ELR (cell line): Measurements from ENCODE around the gene EPN1.

ENCODE experiments used
- DNase-seq: peaks from one replicate; pipeline ENCODE4 v3.0.0-alpha.2; 2015; ENCODE audit warnings: low read depth

Gene EPN1

GRCh38 chr19:55646889-55647731 is 27.9 kb upstream of the EPN1 start:
- peak; percentile 19 for DNase-seq

GRCh38 chr19:55647732-55648584 is 27.1 kb upstream of the EPN1 start, which contains the start of gene CCDC106:
TSS of gene CCDC106 (plus strand) at chr19:55648212. CDS start at chr19:55649047, 835 bp downstream.
- peak; percentile 71 for DNase-seq

DNA sequence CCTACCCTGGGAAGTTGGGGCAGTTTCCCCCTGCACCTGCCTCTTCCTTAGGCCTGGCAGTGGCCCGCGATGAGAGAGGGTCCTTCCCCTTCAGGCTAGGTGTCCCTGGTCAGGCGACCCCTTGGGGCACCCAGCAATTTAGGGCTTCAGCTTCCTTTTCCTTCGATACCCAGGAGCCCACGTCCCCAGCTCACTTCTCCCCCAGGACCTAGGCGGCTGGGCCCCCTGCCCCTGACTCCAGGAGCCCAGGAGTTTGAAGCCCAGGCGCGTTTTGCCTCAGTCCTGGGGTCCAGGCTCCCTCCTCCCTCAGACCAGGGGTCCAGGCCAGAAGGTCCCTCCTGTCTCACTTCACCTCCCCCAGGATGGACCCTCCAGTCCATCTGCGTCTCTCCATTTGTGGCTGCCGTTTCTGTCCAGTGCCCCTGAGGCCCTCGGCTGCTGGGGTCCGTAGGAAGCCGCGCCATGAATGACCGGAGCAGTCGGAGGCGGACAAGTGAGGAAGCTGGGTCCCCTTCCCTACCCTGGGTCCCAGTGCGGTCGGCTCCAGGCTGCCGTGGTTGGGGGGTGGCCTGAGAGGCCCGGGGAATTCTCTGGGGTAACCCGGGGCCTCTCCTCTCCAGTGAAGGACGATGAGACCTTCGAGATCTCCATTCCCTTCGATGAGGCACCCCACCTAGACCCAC is 26.3 kb upstream of the EPN1 start:
- DNase-seq = no peak

DNA sequence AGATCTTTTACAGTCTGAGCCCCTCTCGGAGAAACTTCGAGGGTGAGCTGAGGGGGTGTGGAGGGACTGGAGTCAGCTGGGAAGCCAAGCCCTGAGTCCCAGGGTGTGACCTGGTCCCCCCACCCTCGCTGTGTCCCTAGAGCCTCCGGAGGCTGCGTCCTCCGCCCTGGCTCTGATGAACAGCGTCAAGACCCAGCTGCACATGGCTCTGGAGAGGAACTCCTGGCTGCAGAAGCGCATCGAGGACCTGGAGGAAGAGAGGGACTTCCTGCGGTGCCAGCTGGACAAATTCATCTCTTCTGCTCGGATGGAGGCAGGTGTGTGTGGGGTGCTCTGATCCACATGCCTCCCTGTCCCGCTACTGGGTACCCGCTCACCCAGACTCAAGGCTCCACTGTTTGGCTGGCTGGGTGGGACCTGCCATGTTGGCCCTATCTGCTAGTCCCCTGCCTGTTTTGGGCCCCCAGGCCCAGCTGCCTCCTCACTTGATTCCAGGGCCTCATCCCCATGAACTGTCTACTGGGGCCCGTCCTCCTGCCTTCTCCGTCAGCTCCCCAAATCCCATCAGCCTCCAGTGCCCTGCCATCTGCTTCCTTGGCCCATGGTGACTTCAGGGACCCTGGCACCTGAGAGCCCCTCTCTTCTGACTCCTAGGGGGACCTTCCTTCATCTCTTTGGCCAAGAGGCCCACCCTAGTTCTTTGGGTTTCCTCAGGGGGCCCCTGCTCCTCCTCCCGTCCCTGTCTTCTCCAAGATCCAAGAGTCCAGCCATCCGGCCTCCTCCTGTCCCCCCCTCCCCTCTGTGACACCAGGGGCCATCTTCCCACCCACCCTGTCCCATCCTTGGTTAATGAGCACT is 25.5 kb upstream of the EPN1 start:
- no peak for DNase-seq

DNA sequence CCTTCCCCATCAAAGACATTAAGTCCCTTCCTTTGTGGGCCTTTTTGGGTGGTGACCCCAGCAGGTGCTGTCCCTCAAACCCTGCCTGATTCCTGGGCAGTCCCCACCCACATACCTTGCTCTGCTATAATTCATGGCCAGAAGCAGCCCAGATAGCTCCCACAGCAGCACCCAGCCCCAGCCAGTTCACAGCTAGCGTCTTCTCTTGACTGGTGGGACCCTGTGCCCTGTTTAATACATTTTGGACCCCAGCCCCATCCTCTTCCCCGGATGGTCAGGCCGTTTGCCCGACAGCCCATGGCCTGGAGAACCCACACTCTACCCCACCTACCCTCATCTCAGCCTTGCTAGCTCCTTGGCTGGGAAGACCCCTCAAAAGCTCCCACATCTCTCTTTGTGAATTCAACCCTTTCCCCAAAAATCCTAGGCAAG is 24.9 kb upstream of the EPN1 start:
- DNase-seq = no peak

DNA sequence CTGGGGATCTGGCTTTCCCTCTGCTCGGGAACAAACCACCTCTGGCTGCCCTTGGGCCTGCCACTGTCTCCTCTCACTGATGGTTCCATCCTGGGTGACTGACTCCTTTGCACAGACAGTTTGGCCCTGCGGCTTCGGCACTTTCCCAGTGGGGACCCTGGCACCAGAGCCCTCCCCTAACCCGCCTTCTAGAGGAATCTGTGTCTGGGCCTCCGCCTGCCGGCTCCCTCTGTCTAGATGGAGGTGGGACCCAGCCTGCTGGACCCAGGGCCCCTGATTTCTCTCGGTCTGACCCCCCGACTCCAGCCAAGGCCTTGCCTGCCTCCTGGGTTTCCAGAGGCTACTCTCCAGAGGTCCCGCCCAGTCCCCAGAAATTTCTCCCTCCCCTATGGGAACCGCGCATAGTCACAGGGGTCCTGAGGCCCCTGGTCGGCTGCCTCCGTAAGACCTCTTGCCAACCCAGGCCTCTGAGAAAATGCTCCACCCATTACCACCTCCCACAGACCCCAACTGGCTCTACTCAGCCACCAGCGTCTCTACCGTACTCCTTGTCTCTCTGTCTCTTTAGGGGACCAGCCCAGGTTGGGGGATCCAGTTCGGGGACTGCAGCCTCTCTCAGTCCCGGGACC is 24.3 kb upstream of the EPN1 start:
- DNase-seq = no peak

- DNase-seq = no peak
These were observed 23.8 kb upstream of the EPN1 start for GRCh38 chr19:55651236-55651635.

GRCh38 chr19:55652311-55653128 is 22.5 kb upstream of the EPN1 start:
- DNase-seq = no peak

DNA sequence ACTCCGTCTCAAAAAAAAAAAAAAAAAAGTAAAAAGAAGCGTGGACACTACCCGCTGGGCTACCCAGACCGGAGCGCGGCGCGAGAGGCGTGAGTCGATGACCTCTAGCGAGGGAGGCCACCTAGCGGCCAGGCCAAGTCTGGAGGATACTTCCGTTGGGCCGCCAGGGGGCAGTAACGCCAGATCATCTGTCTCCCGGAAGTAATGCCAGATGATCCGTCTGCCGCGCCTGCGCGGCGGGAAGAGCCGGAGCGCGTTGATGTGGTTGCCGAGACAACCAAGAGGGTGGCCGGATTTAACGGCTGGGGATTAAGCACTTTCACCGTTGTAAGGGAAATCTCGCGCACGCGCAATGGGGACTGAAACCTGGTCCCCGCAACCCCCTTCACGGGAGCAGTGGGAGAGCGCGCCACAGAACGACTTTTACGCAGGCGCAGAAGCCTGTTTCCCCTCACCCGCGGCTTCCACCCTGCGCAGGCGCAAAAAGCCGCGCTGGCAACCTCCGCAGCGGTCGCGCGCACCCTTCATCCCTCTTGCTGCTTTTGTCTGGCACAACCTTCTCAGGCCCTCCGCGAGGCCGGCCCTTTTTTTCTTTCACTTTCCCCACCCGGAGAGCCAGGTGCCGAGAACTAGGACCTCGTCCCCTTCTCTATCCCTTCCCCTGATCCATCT is 21.2 kb upstream of the EPN1 start:
- peak; percentile 97 for DNase-seq

DNA sequence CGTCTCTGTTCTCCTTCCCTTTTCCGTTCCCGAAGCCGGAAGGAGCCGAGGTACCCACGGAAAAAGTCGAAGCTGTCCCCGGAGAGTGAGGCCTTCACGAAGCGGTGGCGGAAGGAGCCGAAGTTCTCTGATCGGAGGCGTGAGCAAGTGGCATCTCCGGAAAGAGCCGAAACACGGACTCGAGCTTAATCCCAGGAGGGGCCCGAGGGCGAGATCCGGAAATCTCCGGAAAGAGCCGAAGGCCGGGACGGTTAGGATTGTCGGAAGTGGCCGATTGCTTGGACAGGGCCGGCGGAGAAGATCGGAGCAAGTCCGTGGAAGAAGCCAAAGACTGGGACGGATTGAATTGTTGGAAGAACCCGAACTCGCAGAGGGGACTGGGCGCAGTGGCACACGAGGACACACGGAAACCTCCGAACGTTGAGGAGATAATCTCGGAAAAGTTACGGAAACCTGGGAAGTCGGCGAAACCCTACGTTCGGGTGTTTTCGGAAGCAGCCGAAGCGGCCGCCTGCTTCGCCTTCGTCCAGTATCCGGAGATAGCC is 20.6 kb upstream of the EPN1 start:
- peak; percentile 99 for DNase-seq

- DNase-seq = peak; percentile 90
These were observed 20.0 kb upstream of the EPN1 start, which contains the start of gene U2AF2 for GRCh38 chr19:55654868-55655647. TSS of gene U2AF2 (plus strand) at chr19:55655035. CDS start at chr19:55655105, 70 bp downstream.

- no peak for DNase-seq
These were observed 19.4 kb upstream of the EPN1 start for GRCh38 chr19:55655648-55656040.

- DNase-seq = no peak
These were observed 18.5 kb upstream of the EPN1 start for GRCh38 chr19:55656552-55656951.

DNA sequence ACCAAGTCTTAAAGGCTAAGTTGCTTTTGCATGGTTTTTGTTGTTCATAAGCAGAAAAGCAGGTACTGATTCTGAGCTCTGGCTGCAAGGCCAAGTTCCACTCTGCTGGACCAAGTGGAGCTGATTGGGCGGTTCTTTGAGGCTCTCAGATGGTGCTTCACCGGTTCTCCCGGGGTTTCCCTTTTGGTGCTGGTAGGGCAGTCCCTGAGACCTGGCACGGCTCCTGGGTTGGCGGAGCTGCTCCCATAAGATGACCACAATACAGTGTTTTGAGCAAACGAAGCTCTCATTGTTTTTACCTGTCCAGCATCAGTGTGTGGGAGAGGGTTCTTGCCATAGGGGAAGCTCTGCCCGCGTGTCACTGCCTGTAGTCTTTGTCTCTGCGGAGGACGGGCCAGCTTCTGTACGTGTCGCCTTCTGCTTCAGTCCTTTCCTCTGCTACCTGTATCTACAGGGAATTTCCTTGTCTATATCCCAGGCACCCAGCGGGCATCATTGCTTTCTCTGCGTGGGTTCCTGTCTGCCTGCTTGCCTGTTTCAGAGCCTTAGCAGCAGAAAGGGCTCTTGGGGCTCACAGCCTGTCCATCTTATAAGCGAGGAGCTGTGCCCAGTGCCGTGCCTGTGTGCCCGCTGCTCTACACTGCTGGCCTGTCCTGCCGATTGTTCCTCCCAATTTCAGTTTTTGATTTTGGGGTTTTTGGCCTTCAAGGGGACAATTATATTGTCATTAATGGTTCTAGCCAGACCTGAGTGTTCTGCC is 17.9 kb upstream of the EPN1 start:
- no peak for DNase-seq

DNA sequence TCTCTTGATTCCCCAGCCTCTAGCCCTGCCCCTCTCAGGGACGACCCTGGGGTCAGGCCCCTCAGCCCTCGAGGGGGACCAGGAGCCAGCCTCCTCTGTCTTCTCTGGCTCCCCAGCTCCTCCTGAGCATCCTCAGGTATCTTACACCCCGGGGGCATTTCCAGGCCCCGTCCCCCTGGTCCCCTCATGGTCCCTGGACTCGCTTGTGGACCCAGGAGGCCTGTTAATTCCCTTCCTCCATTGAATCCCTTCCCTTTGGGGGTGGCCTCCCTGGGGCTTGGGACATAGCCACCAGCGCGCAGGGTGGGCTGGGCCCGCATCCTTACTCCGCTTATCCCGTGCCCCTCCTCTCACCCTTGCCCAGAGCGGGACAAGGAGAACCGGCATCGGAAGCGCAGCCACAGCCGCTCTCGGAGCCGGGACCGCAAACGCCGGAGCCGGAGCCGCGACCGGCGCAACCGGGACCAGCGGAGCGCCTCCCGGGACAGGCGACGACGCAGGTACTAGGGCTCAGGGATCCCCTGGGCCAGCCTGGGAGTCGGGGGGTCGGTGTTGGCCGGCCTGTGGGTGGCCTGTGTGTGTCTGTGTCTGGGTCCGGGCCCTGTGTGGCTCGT is 16.1 kb upstream of the EPN1 start:
- no peak for DNase-seq

DNA sequence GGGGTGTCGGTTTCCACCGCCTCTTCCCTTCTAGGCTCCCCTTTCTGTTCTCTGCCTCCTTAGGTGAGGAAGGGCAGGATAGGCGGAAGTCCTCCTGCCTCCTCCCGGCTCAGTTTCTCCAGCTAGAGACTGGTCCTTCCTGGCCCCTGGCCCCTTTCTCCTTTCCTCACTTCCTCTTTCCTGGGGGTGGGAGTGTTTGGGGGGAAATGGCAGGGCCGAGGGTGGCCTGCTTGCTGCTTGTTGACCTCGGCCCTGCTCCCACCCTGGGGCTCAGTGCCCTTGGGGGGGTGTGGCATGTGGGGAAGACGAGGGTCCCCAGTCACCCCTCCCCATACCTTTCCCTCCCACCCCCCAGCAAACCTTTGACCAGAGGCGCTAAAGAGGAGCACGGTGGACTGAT is 15.2 kb upstream of the EPN1 start:
- DNase-seq = no peak

GRCh38 chr19:55660404-55660803 is 14.6 kb upstream of the EPN1 start:
- no peak for DNase-seq
